NCI-H524 (cell line): Measurements from ENCODE around the gene SNRNP25.

Source experiments
- DNase-seq, 2 experiments: peaks; one replicate each; lab custom pipeline; 2025; lab: John Stamatoyannopoulos, UW

SNRNP25 gene

GRCh38 chr16:77807-78443 lies 24.3 kb downstream of the SNRNP25 start, which contains the start of gene MPG:
Gene MPG (plus strand): TSS chr16:78225. CDS start chr16:78310, 85 bp downstream.
- DNase-seq = peak; percentile 69 to 78

DNA sequence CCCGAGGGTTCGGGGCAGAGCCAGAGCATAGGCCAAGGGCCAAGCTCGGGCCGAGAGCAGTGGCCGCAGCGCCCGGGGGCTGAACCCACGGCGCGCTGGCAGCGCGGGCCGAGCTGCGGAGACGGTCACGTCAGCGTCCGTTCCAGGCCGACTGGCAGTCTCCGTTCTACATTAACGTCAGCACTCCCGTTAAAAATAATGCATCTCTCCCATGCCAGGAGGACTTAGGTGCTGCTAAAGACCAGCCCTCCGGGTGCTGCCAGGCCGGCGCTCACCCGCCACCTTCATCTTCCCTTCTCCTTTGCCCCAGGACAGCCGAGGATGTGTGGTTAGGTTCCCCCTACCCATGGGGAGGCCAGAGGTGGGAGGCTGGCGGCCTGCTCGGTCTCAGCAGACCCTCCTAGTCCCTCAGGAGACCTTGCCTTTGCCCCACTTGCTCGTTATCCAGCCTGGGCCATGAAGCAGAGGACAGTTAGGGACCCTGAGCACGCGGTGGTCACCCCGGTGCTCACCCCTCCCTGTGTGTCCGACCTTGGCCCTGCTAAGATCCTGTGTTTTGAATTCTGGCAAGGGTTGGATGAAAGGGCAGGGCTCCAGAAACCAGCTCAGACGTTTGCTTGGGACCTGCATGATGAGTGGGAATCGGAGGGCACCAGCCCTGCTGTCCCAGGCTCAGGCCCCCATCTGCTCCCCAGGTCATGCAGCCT lies 25.0 kb downstream of the SNRNP25 start:
- DNase-seq = no peak

- no peak for DNase-seq
Observed at GRCh38 chr16:79151-80054, 25.8 kb downstream of the SNRNP25 start.

- no peak for DNase-seq
Observed at GRCh38 chr16:83060-83603, 29.5 kb downstream of the SNRNP25 start.

DNA sequence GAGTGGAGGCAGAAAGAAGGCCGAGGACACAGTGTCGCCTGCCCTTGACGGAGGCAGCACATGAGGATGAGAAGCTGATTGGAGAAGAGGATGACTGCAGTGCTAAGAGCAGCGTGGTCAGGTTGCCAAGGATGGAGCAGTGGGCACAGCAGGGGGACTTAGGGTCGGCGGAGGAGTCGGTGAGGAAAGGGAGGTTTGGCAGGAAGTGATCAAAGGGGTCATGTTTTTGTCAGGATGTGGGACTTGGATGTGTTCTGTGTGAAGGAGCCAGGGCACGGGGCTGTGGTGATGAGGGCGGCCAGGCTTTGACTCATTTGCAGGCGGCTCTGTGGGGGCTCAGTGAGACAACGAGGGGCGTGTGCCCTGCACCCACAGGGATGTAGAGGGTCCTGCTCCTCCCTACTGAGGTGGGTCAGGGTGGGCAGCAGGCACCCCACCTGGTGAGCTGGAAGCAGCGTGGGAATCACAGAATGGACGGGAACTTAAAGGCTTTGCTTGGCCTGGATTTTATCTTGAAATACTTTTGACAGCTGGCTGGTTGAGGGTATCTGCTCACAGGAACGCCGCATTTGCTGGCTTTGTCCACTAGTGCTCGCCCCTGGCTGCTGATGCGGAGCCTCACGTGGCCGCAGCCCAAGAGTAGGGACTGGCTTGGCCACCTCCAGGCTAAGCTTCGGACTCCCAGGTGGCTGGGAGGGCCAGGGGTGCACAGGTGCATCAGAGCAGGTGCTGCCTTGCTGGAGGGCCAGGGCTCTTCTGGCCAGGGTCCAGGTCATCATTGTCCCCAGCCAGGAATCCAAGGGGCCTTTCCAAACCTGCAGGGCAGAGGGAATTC lies 30.4 kb downstream of the SNRNP25 start:
- no peak for DNase-seq

- no peak for DNase-seq
Observed at GRCh38 chr16:84718-85406, 31.2 kb downstream of the SNRNP25 start.

GRCh38 chr16:85407-85782 lies 31.8 kb downstream of the SNRNP25 start:
- DNase-seq = no peak

GRCh38 chr16:85865-86264 lies 32.2 kb downstream of the SNRNP25 start:
- DNase-seq = no peak

GRCh38 chr16:86483-86952 lies 32.9 kb downstream of the SNRNP25 start:
- DNase-seq = peak in 1 of 2 experiments; percentile 33

GRCh38 chr16:88613-89012 lies 35.0 kb downstream of the SNRNP25 start:
- no peak for DNase-seq

- no peak for DNase-seq
Observed at GRCh38 chr16:89391-90302, 36.0 kb downstream of the SNRNP25 start.

DNA sequence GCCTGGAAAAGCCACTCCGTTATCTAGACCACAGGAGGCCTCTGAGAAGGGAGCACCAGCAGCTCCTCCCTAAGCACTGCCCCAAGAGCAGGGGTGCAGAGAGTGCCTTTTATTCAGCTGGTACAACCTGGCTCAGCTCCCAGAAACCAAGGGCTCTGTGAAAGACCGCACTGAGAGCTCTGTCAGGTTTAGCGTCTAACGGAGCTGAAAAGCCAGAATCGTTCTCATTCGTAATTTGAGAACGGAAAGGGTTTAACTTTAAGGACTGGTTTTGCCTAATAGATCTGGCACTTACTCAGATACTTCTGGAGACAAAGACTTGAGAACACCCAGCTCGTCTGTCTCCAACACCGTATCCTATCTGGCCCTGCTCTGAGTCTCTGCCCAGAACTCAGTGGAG lies 37.9 kb downstream of the SNRNP25 start:
- no peak for DNase-seq

- DNase-seq = no peak
Observed at GRCh38 chr16:92431-93339, 39.1 kb downstream of the SNRNP25 start.

GRCh38 chr16:94918-95265 lies 41.3 kb downstream of the SNRNP25 start:
- DNase-seq = no peak

DNA sequence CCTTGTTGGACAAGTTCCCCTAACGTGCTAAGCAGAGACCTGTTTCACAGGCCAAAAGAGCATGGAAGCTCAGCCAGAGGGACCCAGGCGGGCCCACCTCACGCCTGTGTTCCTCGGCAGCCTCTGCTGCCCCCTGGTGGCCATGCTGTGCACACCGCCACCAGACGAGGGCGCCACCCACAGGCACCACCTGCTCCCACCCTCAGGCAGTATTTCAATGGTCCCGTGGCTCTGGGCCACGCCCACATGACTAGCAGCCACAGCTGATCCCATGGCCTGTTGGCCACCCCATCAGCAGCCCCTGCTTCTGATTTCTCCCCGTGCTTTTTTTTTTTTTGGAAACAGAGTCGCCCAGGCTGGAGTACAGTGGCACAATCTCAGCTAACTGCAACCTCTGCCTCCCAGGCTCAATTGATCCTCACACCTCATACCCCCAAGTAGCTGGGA lies 43.3 kb downstream of the SNRNP25 start:
- DNase-seq = peak; percentile 68 to 87

DNA sequence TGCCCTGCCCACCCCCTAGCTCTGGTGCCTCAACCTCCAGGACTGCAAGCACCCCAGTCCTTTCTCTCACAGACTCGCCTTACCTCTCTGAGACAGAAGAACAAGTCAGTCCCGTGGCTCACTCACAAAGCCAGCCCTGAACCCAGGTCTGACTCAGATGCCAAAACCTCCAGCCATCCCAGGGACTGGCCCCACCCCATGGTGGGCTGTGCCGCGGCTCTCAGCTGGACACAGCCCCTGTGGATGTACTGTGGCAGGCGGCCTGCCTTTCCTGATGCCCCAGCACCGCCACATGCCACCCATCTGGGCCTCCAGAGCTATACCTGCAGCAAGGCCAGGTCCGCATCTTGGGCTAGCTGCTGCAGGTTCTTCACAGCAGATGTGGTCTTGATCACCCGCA lies 44.2 kb downstream of the SNRNP25 start:
- no peak for DNase-seq

DNA sequence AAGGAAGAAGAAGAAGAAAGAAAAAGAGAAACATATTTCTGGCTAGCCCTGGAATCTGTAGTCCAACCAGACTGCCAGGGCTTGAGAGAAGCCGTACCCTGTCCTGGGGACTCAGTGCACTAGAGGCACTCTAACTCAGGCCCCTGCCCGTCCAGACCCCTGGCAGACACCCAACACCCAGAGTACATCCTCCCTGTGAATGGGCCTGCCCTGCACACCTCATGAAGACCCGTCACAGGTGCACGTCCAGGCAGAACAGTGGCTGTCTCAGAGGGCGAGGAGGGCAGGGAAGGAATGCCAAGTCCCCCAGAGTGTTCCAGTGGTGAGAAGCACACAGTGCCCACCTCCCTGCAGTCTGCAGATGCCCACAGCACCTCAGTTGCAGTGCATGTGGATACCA lies 47.4 kb downstream of the SNRNP25 start:
- DNase-seq = no peak

- no peak for DNase-seq
Observed at GRCh38 chr16:101586-101985, 48.0 kb downstream of the SNRNP25 start.
